SH-SY5Y (cell line): ENCODE data around the gene CLDN6.

ENCODE experiments used
- GATA2 ChIP-seq: IDR thresholded peaks from 2 replicates; pipeline ENCODE4 v1.6.1; 2011; ENCODE audit warnings: mild to moderate bottlenecking, low read depth, low read length
- GATA3 ChIP-seq: IDR thresholded peaks from 2 replicates; pipeline ENCODE4 v1.6.1; 2011; ENCODE audit warnings: low read depth, mild to moderate bottlenecking, low read length, moderate library complexity

- TF ChIP-seq GATA2, result no peak
- no peak for TF ChIP-seq GATA3
Observed at GRCh38 chr16:2983706-2984136, 34.3 kb downstream of the CLDN6 start.
